ENCODE results near the gene FAM167B.

FAM167B gene

DNA sequence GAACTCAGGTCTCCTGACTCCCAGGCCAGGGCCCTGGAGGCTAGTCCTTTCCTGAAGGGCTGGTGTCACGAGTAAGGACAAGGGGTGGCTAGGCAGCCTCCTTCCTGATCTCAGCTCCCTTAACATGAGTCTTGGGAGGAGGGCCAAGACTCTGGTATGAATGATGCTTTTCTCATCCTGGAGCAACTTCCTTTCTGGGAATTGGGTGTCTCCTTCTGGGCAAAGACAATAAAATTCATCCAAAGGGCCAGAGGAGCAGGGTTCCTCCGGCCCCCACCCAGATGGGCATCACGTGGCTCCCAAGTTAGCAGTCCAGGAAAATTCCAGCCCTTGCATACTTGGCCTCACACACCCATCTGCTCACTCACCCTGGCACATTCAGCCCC is at the start of gene FAM167B:
FAM167B (plus strand) TSS at position 335 of the 386 bp plus-strand sequence. CDS start 200 bp downstream, outside the sequence.
- DNase-seq (ENCODE audit: low spot score), result no peak

- no peak for DNase-seq (ENCODE audit: low spot score)
These were observed 49.2 kb upstream of the FAM167B start for GRCh38 chr1:32197837-32198236.

GRCh38 chr1:32198237-32199042 is 48.6 kb upstream of the FAM167B start:
- no peak for DNase-seq (ENCODE audit: low spot score)

GRCh38 chr1:32199043-32199716 is 47.8 kb upstream of the FAM167B start:
- DNase-seq (ENCODE audit: low spot score), result no peak

DNA sequence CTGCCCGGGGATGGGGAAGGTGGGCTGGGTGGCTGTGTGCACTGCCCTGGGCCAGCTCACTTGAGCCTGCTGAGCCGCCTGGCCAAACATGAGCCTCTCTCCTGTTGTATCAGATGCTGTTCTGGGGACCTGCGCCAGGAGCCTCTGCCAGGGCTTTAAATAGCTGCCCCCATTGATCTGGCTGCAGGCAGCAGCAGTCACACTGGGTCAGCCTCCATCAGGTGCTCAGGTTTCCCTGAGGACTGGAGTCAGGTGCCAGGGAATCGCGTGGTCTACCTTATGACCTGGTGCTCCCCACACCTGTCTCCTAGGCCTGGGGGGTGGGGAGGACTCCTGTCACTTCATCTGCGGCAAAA is 47.3 kb upstream of the FAM167B start:
- DNase-seq (ENCODE audit: low spot score), result no peak

DNA sequence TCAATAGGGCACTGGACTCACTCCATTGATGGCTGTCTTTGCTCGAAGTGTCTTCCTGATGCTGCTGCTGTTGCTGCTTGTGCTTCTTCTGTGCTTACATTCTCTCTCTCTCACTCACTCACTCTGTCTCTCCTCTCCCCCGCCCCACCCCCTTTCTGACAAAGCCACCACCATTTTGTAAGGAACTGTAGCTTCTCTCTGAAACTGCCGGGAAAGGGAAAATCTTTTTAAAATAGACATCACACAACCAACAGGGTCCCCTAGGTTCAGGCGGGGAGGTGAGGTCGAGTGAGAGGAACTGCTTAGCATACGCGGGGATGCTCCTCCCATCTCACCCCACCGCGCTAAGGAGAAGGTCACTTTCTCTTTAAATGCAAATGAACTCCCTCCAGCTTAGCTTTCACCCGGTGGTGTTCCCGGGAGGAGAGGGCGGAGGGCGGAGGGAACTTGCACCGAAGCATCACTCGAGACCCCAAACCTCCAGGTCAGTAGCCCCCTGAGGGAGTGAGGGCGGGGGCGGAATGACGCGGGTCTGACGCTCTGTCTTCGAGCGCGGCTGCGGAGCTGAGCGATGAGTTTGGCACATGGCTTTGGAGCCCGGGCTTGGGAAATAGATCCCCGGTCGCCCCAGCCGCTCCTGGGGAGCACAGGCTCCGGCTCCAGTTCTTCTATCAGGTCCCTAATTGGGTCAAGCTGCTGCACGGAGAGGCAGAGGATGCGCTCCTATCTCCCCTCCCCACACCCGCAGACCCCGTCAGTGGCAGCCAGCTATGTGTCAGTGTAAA is 46.6 kb upstream of the FAM167B start, which contains the start of gene CCDC28B:
CCDC28B (plus strand) TSS at position 370 of the 785 bp plus-strand sequence. CDS start 1,341 bp downstream, outside the sequence.
- DNase-seq (ENCODE audit: low spot score), result peak; percentile 82

DNA sequence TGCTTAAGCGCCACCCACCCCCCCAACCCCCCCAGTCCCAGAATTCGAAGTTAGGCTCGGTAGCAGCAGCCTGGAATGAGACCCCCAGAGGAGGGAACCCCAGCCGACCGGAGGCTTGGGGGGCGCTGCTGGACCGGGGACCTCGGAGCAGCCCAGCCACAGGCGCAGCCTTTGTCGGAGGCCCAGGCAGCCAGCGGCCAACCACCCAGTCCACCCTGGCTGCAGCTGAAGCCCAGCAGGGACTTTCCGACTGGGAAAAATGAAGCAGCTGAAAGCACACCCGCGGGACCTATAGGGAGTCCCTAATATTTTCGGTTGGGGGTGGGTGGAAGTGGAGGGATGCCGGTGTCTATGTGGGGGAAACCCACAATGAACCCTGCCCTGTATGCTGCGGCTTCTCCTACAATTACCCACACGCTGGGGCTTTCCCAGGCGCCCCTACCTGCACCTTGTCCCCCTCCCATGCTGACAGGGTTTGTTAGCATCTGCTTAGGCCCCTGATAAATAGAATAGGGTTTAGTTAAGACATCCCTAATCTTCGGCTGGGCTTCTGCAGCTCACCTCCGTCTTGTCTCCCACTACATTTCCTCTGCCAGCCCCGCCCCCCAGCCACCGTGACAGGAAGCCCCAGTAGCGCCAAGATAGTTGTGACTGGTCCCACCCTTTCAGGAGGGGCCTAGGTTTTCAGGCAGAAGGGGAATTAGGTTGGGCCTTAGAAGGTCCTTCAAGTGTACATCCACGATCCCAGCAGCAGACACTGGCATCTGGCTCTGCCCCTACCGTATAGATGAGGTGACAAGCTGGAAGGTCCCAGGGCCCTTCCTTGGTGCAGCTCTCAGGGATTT is 45.8 kb upstream of the FAM167B start:
- DNase-seq (ENCODE audit: low spot score), result peak; percentile 62

DNA sequence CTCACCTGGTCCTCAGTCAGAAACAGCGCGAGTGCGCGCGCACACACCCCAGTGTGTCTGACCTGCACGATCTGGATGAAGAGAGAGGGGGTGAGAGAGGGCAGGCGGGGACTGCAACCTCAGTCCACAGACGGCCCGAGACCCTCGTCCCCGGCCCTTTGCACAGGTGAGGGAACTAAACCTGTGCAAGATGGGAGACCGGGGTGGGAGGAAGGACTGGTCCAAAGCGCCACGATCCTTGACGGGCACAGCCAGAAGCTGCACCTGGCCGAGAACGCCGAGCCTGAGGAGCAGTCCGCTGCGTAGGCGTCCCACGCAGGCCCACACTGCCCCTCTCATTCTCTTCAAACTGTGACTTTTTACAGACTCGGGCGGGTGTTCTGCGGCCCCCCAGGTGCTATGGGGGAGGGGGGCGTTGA is 42.1 kb upstream of the FAM167B start:
- DNase-seq (ENCODE audit: low spot score), result no peak

DNA sequence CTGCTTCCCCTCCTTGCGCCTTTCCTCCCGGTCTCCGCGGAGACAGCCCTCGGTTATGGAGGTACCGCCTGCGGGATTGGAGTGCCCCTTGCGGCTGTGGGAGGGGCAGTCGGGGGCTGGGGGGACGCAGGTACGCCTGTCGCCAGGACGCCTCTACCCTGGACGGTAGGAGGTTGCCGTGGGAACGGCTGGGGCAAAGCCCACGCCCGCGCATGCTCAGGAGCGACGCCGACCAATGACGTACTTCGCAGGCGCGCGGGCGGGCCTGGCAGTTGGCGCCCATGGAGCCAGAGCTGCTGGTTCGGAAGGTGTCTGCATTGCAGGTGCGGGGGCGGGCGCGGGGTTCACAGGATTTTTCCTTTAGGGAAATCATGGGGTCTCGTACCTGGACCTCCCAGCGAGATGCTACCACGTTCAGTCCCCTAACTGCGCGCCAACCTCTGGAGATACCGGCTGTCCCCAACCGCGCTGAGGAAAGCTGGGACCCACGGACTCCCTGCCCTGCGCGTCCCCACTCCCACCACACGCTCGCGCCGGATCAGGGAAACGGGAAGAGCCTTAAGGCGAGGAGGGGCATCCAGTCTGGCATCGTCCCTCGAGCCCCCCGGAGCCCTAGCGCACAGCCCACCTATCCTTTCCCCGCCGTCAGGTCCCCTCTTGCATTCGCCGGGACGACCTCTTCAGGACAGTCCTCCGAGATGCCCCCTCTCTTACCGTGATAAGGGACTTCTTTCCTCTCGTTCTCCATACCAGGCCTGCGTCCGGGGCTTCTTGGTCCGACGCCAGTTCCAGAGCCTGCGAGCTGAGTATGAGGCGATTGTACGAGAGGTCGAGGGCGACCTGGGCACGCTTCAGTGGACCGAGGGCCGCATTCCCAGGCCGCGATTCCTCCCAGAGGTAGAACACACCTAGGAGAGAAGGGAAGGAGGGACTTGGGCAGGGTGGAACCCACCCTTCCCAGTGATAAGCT is 41.3 kb upstream of the FAM167B start, which contains the start of gene IQCC:
IQCC (plus strand) TSS at position 271 of the 970 bp plus-strand sequence; CDS start at position 282, 11 bp downstream.
- DNase-seq (ENCODE audit: low spot score), result peak; percentile 91

DNA sequence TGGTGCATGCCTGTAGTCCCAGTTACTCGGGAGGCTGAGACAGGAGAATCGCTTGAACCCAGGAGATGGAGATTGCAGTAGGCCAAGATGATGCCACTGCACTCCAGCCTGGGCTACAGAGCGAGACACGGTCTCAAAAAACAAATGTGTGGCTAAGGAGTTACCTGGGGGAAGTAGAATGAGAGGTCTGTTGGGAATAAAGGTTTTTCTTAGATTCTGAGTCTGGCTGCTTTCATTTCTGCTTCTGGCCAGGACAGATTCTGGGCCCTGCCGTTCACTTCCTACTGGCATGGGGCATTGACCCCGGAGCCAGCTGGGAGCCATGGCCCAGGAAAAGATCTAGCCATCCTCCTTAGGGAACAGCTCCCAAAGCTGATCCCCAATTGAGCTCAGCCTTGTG is 38.6 kb upstream of the FAM167B start:
- DNase-seq (ENCODE audit: low spot score), result peak; percentile 45

DNA sequence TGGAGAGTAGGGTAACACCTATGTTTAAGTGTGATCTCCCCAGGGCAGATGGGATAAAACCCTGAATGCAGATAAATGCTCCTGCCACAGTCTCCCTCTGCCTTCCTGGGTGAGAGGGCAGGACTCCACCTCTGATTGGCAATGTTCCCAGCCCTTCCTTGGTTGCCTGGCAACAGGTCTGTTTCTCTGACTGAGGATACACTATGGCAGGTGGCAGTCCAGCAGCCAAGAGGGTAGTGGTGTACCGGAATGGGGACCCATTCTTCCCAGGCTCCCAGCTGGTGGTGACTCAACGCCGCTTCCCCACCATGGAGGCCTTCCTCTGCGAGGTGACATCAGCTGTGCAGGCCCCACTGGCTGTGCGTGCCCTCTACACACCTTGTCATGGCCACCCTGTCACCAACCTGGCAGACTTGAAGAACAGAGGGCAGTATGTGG is 38.1 kb upstream of the FAM167B start, which contains the start of gene DCDC2B:
DCDC2B (plus strand) TSS at position 199 of the 438 bp plus-strand sequence; CDS start at position 204, 5 bp downstream.
- DNase-seq (ENCODE audit: low spot score), result no peak

GRCh38 chr1:32215629-32216480 is 31.2 kb upstream of the FAM167B start:
- DNase-seq (ENCODE audit: low spot score), result peak; percentile 69

DNA sequence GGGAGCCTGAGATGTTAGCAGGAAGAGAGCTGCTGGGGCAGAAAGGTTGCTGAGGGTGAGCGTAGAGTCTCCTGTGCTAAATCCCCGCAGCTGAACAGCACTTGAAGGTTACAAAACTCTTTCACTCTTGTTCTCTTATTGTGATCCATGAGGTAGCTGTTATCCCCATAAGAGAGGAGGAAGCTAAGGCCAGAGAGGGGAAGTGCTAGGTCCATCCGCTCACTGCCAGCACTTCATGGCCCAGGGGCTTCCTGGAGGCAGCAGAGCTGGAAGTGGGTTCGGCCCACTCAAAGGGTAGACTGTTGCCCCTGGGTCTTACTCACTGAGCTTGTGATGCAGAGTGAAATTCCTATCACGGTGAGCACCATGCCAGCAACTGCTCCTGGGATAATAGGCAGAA is 30.5 kb upstream of the FAM167B start:
- DNase-seq (ENCODE audit: low spot score), result no peak

- DNase-seq (ENCODE audit: low spot score), result no peak
These were observed 28.0 kb upstream of the FAM167B start for GRCh38 chr1:32219022-32219421.

DNA sequence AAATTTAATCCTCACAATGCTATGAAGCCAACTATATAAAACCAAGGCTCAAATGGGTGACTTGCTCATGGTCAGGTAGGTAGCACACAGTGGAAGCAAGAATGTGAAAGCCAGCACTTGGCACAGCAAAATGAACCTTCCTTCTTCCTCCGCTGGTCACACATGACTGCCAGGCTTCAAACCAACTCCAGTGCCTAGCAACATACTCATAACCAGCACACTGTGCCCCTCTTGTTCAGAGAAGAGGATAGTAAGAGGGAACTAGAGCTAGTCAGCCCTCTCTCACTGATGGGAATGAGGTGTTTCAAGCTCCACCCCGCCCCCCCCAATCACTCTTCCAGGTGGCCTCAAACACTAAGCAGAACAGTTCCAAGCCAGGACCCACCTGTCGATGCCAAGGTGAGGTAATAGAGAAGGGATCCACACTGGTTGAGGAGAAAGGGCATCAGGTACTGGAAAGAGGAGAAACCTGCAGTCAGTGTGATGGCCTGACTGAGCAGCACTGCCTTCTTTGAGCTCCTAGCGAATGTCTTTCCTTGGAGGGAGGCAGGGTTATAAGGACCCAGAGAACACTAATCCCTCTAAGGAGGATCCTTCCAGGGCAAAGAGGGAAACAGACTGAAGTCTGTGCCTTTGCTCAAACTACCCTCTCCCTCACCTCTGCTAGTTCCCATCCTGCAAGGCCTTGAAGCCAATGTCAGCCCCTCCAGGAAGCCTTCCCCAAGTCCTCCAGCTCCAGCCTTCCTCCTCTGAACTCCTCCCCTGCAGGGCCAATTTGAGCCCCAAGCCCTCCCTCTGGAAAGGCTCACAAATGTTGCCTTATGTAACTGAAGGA is 26.1 kb upstream of the FAM167B start:
- no peak for DNase-seq (ENCODE audit: low spot score)

DNA sequence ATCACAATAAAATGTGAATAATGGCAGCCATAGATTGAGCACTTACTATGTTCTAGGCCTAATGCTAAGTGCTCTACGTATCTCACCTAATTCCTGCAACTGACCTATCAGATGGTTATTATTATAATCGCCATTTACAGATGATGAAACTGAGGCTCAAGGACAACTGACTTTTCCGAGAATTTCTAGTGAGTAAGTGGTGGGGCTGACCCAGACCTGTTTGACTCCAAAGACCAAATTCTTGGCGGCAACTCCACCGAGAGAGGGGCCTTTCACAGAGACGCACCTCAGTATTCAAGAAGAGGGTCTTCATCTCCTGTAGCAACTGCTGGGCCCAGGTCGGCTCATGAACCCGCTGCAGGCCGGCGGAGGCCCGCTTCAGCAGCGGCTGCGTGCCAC is 25.4 kb upstream of the FAM167B start:
- DNase-seq (ENCODE audit: low spot score), result no peak

- peak; percentile 92 for DNase-seq (ENCODE audit: low spot score)
These were observed 24.9 kb upstream of the FAM167B start, which contains the start of the genes EIF3I and TMEM234 for GRCh38 chr1:32221980-32222755. Gene EIF3I, plus strand, starts transcription at chr1:32222407. Its CDS starts 35 bp downstream, at chr1:32222442. Gene TMEM234, minus strand, starts transcription at chr1:32222353. Its CDS starts 31 bp downstream, at chr1:32222322.

Data from germinal center (tissue), 1 donor.